Measurements from ENCODE around the gene SCRT2.
"Not testable (repeated sequence)": the region's sequence is repeated elsewhere in the genome, so short reads cannot be mapped to it uniquely, and the experiment has no call there.

The SCRT2 gene

GRCh38 chr20:703006-703405, 27.4 kb upstream of the SCRT2 start:
- DNase-seq, result no peak
- intact Hi-C loops (cut with DNase I), result no loop called here

GRCh38 chr20:701401-702129, 26.0 kb upstream of the SCRT2 start:
- peak in 1 of 10 donors; percentile 61 for DNase-seq
- intact Hi-C loops (cut with DNase I), result no loop called here

- peak; percentile 28 to 93 (median 68) for DNase-seq
- intact Hi-C loops (cut with DNase I), result no loop called here
Observed at GRCh38 chr20:699811-700338, 24.3 kb upstream of the SCRT2 start.

- intact Hi-C loops (cut with DNase I), result no loop called here
Observed at GRCh38 chr20:699342-699741, 23.7 kb upstream of the SCRT2 start.

GRCh38 chr20:698276-698675, 22.7 kb upstream of the SCRT2 start:
- intact Hi-C loops (cut with DNase I), result no loop called here
- DNase-seq, result no peak

More at GRCh38 chr20:699342-699741, 23.7 kb upstream of the SCRT2 start:
- no peak for DNase-seq

GRCh38 chr20:697826-698225, 22.2 kb upstream of the SCRT2 start:
- intact Hi-C loops (cut with DNase I), result no loop called here
- DNase-seq, result peak in 1 of 10 donors; percentile 55

- intact Hi-C loops (cut with DNase I), result no loop called here
- no peak for DNase-seq
Observed at GRCh38 chr20:695165-695866, 19.7 kb upstream of the SCRT2 start.

- no peak for DNase-seq
Observed at GRCh38 chr20:694496-694895, 18.9 kb upstream of the SCRT2 start.

GRCh38 chr20:693786-694185, 18.2 kb upstream of the SCRT2 start:
- peak in 1 of 10 donors; percentile 24 for DNase-seq

More at GRCh38 chr20:694496-694895, 18.9 kb upstream of the SCRT2 start:
- intact Hi-C loops (cut with DNase I), result no loop called here

GRCh38 chr20:692044-692443, 16.4 kb upstream of the SCRT2 start:
- DNase-seq, result no peak
- intact Hi-C loops (cut with DNase I), result no loop called here

More at GRCh38 chr20:693786-694185, 18.2 kb upstream of the SCRT2 start:
- intact Hi-C loops (cut with DNase I), result not testable (repeated sequence)

GRCh38 chr20:689947-690346, 14.3 kb upstream of the SCRT2 start:
- no peak for DNase-seq
- intact Hi-C loops (cut with DNase I), result no loop called here

- intact Hi-C loops (cut with DNase I), result no loop called here
- no peak for DNase-seq
Observed at GRCh38 chr20:689348-689747, 13.7 kb upstream of the SCRT2 start.

GRCh38 chr20:688809-689212, 13.2 kb upstream of the SCRT2 start:
- intact Hi-C loops (cut with DNase I), result no loop called here

GRCh38 chr20:687468-688203, 12.0 kb upstream of the SCRT2 start:
- intact Hi-C loops (cut with DNase I), result no loop called here
- no peak for DNase-seq

More at GRCh38 chr20:688809-689212, 13.2 kb upstream of the SCRT2 start:
- DNase-seq, result peak in 3 of 10 donors; percentile 20 to 88 (median 42)

- DNase-seq, result peak in 1 of 10 donors; percentile 39
- intact Hi-C loops (cut with DNase I), result no loop called here
Observed at GRCh38 chr20:684676-685319, 9.2 kb upstream of the SCRT2 start.

- DNase-seq, result no peak
- intact Hi-C loops (cut with DNase I), result no loop called here
Observed at GRCh38 chr20:682123-682522, 6.5 kb upstream of the SCRT2 start.

- DNase-seq, result peak in 1 of 10 donors; percentile 2
- intact Hi-C loops (cut with DNase I), result no loop called here
Observed at GRCh38 chr20:680638-681187, 5.1 kb upstream of the SCRT2 start.

GRCh38 chr20:677957-678356, 2.4 kb upstream of the SCRT2 start:
- intact Hi-C loops (cut with DNase I), result loop anchor here (5.0 kb wide), 1 partner anchor 49 kb away; no protein-coding TSS in a partner anchor
- peak in 1 of 10 donors; percentile 12 for DNase-seq

GRCh38 chr20:676967-677366, 1.4 kb upstream of the SCRT2 start:
- peak in 1 of 10 donors; percentile 9 for DNase-seq
- intact Hi-C loops (cut with DNase I), result loop anchor here (5.0 kb wide), 1 partner anchor 50 kb away; no protein-coding TSS in a partner anchor

All from posterior cingulate gyrus (tissue), 11 donors.